HG03460 (cell line): Measurements from ENCODE around the gene PPM1M.
A peak's percentile ranks its signal among the peaks of the same experiment; 100 is the strongest.
"Not testable (repeated sequence)": the region's sequence is repeated elsewhere in the genome, so short reads cannot be mapped to it uniquely, and the experiment has no call there.

Source experiments
- ATAC-seq: cut with Tn5 transposase; IDR thresholded peaks from one replicate; pipeline ENCODE4 v1.9.1; 2021; ENCODE audit not compliant: unreplicated experiment

The PPM1M gene

DNA sequence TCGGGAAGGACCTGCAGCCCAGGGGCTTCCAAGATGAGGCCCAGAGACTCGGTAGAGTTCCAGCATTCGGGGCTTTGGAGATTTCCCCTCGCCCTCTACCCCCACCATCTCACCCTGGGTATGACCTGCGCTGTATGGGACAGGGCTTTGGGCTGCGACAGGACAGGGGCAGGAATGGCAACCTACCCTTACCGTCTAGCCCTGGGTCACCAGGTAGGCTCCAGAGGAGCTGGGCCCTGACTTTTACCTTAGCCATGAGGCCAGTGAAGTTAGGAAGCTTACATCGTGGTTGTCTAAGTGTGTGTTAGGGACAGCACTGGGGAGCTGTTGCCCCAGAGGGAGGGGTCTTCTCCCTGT is 683 bp downstream of the PPM1M start:
- ATAC-seq: no peak

DNA sequence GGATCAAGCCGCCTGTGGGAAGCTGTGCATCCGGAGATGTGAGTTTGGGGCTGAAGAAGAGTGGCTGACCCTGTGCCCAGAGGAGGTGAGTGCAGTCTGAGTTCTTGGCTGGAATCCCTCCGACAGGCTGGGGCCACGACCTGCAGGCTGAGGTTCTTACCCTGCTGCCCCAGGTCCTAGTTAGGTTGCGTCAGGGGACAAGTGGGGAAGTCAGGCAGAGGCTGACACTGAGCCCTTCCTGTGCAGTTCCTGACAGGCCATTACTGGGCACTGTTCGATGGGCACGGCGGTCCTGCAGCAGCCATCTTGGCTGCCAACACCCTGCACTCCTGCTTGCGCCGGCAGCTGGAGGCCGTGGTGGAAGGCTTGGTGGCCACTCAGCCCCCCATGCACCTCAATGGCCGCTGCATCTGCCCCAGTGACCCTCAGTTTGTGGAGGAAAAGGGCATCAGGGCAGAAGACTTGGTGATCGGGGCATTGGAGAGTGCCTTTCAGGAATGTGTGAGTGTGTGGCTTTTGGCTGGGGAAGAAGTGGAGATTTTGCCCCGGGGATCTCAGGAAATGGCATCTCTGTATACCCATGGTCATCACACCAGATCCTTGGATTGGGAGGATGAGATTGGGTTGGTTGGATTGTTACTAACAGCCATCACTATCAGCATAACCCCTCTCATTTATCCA is 1.3 kb downstream of the PPM1M start:
- ATAC-seq: no peak

DNA sequence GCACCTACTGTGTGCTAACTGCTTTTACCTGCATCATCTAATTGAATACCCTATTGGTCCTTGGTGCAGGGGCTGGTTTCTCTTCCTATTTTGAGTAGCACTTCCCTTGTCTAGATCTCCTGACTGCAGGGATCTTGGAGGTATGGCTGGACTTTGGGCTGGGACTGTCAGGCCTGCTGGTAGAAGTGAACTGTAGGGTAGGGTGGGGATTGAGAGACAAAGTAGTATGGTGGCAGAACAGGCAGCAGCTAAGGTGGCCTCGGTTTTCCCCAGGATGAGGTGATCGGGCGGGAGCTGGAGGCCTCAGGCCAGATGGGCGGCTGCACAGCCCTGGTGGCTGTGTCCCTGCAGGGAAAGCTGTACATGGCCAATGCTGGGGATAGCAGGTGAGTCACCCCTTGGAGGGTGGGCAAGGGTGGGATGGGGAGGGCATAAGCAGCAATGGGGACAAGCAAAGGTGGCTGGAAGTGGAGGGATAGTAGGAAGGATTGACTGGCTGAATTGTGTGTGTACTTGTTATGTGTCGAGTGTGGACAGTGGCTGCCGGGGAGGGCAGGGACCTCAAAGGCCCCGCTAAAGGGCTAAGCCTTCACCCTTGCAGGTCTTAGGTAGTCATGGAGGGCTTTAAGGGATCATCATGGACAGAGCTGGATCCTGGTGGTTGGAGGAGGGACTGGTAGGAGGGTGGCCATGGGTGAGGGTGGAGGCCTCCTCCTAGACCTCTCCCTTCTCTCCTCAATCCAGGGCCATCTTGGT is 2.0 kb downstream of the PPM1M start:
- no peak for ATAC-seq

DNA sequence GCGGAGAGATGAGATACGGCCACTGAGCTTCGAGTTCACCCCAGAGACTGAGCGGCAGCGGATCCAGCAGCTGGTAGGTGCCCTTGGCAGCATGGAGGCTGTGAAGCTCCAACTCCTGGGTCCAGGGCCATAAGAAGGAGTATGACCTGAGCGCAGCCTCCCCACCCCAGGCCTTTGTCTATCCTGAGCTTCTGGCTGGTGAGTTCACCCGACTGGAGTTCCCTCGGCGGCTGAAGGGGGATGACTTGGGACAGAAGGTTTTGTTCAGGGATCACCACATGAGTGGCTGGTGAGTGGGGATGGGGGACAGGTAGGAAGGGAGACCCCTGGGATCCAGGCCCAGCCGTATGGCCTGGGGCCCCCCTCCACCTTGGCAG is 2.6 kb downstream of the PPM1M start:
- no peak for ATAC-seq

DNA sequence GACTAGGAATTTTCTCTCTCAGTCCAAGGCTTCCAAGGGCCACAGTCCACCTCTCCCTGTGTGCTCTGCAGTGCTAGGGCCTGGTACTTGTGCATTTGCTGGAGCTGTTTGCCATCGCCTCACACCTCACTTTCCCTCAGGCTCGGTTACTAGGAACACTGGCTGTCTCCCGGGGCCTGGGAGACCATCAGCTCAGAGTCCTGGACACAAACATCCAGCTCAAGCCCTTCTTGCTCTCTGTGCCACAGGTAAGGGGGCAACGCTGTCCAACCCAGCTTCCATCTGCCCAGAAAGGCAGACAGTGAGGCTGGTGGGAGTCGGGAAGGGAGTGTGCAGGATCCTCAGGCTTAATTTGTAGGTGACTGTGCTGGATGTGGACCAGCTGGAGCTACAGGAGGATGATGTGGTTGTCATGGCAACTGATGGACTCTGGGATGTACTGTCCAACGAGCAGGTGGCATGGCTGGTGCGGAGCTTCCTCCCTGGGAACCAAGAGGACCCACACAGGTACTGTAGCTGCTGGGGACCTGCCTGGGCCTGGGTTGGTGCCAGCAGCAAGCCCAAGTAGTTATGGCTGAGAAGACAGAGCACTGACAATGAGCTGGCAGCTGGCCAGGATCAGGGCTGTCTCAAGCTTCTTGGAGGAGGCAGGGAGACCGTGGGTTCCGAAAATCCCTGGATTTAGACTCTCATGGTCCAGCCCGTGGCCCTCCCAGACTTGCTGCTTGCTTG is 3.4 kb downstream of the PPM1M start:
- no peak for ATAC-seq

DNA sequence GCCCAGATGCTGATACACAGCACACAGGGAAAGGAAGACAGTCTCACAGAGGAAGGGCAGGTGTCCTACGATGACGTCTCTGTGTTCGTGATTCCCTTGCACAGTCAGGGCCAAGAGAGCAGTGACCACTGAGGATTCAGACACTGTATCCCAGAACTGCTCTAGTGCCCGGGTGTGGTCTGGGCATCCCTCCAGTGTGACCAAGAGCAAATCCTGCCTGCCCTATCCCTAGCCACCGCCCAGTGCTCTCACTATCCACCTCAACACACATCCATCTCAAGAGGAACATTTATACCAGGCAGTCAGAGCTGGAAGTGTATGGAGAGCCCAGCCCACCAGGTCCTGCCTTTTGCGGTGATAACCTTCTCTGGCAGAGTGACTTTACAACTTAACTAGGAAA is 4.1 kb downstream of the PPM1M start:
- no peak for ATAC-seq

DNA sequence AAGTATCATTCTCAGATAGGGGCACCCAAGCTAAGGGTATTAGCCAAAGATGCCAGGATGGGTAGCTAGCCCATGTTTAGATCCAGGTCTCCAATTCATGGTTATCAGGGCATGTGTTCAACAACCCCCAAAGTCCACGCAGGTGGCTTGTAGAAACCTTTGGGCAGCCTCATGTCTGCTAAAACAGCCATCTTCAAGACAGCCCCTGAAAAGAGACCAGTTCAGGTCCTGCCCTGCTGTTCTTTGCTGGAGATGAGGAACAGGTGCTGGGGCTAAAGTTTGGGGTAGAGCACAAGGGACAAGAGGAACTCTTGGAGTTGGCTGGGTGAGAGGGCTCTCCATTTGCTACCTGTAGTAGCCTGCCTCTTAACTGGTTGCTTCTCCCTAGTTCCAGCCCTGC is 4.6 kb downstream of the PPM1M start:
- no peak for ATAC-seq

DNA sequence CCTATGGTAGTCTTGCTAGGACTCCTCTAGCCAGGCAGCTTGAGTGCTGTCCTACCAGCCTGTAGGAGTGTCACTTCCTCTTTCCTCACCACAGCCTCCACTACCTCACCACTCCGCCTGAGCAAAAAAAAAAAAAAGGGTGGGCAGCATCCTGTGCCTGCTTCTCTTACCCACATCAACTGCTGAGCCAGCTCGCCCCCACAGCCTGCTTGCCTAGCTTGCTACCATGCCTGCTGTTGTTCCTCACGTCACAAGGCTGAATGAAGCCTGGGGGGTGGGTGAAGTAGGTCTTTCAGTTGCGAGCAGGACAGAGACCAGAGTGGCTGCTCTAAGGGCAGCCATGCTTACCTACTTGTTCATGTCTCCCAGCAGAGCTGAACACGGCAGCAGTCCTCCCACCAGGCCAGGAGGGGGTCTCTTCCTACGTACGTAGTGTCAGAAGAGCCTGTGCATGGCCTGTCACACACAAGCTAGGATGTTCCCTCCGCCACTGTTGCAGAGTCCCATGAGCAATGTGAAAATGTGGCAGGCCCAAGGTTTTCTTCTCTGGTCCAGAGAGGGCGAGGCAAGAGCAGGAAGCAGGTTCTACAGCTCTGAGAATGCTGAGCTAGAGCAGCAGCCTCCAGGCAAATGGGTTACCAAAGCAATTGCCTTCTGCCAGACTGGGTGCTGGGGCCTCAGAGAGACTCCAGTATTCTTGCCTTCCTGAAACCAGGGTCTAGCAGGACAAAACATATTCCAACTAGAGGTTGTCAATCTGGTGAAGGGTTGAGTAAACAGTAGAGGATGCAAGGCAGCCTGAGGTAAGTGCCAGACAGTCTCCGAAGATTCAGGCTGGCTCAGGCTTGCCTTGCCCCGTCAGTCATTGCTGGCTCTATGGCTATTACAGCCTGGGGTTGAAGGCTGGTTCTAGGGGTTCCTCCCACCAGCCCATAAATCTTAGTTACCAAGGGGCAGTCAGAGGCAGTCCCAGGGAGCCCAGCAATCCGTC is 8.1 kb downstream of the PPM1M start:
- ATAC-seq: peak; percentile 92

DNA sequence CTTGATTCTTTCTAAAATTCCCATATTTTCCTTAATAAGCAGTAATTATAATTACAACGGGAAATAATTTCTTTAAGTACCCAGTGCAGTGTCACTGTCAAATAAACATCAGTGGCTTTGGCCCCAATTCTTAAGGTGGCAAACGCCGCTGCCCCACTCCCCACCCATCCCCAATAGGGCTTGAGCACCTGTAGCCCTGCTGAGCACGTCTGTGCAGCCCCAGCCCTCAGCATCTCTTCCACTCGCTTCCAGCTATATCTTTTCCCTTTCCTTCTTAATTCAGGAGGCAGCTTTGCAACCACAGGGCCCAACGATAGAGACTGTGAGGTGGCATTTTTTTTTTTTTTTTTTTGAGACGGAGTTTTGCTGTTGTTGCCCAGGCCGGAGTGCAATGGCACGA is 9.0 kb downstream of the PPM1M start:
- ATAC-seq: no peak

DNA sequence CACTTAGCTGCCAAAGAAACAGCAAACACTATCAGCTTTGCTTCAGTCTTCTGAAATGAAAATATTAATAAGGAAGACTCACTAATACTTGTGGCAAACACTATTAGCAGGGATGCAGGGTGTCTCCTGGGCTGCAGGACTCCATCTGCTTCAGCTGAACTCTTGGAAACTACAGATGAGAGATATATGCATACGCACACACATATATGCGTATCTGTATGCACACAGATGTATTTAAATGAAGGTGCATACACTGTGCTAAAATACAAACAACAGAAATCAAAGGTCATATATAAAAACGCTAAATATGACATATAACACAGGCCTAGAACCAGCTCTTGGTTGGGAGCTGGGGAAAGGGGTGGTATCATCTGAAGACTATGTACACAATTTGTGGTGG is 10.6 kb downstream of the PPM1M start:
- no peak for ATAC-seq

DNA sequence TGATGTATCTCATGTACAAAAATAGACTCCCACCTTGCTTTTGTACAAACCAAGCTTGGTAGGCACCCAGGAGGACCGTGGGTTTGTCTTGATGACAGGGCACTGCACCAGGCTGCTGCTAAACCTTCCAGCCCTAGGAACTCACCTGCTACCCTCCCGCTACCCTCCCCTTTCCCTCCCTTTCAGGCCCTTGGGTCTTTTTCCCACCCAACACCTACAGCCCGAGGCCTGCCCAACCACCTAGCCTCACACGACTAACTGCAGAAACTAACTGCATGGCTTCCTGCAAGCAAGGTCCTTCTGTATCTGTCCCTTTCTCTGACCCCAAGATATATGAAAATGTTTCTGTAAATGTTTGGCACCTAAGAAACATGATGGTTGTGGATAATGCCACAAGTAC is 11.1 kb downstream of the PPM1M start:
- ATAC-seq: no peak

DNA sequence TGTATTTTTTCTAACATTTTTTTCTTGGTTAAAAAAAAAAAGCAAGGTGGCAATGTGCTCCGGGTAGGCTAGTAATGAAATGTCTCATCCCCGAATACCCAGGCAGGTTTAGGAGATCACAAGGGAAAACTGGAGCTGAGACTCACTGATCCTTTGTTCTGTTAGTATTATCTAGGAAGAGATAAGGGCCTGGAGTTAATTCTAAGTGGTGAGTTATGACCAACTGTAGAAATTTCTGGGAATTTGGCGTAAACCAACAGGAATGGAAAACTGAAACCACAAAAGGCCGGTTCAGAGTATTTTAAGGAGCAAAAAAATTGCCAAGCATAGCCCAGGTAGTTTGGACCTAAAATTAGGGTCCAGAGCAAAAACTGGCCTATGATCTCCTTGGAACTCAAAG is 12.4 kb downstream of the PPM1M start:
- no peak for ATAC-seq

DNA sequence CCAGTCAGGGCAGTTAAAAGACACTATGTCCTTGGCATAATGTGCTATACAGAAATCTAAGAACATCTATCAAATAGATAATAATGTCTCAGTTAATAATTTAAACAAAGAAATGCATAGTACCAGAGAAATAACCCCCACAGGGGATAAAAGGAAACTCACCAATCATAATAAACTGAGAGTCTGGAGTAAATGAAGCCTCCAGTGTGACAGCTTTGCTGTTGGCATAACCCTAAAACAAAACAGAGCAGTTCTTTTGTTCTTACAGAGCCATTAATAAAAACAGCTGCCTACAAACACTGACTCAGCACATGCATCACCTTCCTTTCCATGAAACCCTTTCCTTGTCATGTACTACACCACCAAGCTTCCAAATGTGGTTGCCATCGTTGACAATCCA is 13.5 kb downstream of the PPM1M start:
- ATAC-seq: no peak

DNA sequence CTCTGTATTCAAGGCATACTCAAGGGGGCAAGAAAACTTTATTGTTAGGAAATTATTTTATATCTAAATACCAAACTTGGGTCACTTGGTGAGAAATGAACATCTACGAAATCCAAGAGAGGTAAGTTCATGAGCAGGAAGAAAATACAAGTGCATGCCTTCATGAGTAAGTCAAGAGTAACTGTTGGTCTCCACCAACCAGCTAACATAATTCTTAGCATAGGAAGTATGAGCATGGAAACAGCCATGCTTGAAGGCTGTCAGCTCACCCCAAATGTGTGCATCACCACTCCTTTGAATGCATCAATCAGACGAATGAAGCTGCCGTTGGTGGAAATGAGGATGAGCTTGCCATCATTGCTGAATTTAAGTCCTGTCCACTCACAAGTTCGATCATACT is 13.9 kb downstream of the PPM1M start:
- ATAC-seq: no peak

DNA sequence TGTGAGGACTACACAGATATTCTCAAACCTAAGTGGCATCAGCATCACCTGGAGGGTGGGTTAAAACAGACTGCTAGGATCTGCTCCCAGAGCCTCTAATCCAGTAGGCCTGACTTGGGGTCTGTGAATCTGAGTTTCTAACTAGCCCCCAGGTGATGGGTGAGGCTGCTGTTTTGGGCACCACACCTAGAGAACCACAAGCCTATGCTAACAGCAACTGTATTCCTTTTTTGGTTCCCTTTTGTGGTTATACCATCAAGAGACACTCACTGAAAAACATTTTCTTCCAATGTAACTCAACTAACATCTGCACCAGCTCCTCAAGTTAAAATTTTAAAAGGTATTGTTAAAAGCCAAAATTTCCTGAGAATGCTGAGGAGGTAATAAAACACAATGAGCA is 16.9 kb downstream of the PPM1M start:
- ATAC-seq: no peak

DNA sequence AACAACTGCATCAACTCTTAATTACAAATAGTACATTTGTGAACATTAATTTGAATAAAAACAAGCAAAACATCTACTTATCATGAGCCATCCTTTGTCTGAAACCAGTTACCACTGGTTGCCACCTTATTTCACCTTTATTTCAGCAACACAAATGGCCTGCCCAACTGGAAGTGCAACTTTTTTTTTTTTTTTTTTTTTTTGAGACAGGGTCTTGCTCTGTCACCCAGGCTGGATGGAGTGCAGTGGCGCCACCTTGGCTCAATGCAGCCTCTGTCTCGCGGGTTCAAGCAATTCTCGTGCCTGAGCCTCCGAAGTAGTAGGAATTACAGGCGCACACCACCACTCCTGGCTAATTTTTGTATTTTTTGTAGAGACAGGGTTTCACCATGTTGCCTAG is 19.8 kb downstream of the PPM1M start:
- ATAC-seq: no peak

DNA sequence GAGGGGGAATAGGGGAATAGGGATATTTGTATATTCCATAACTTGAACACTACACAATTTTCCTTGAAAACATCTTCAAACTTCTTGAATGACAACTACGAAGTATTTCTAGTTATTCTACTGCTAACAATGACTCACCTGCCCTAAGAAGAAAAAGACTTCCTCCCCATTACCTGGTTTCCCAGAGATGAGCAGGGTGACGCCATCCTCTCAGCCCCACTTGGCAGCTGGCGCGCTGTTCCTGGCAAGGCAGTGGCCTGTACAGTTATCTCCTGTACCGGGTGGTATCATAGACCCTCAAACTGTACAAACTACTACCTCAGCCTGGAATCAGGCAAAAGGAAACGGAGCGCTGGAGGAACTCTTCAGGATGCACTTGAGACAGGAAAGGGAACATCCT is 22.5 kb downstream of the PPM1M start:
- no peak for ATAC-seq

DNA sequence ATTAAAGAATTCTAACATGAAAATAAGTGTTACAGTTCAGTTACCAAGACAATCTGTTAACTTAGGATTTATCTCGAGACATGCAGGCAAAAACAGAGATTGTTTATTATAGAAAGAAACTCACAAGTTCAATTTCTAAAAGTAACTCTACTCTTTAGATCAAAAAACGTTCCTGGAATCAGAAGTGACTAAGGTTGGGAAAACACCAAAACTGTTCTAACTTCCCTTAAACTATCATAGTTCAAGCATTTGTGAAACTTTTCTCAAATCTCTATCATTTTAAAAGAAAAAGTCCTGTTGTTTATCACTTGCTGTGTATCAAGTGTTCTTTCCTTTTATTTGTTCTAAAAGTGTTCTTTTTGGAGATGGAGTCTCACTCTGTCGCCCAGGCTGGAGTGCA is 24.2 kb downstream of the PPM1M start:
- no peak for ATAC-seq

DNA sequence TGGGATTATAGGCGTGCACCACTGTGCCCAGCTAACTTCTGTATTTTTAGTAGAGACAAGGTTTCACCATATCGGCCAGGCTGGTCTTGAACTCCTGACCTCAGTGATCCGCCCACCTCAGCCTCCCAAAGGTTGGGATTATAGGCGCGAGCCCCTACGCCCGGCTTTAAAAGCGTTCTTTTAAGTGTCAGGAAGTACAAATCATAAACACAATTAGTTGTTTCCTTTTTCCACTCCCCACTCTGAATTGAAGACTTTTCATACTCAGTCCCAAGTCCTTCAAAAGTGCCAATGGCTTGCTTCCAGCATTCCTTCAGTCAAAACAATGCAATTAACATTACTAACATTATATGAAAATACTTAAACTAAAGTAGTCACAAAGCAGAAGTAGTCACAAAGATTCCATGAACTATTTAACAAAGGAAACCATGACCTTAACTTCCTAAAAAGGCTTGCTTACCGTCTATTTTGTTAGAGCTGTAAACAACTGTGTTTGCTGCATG is 24.7 kb downstream of the PPM1M start:
- no peak for ATAC-seq

DNA sequence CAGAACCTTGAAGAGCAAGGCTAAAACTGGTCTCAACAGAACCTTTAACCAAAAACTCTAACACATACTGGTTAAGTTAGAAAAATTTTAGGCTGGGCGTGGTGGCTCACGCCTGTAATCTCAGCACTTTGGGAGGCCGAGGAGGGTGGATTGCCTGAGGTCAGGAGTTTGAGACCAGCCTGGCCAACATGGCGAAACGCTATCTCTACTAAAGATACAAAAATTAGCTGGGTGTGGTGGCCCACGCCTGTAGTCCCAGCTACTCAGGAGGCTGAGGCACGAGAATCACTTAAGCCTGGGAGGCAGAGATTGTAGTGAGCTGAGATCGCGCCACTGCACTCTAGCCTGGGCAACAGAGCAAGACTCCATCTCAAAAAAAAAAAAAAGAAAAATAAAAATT is 26.6 kb downstream of the PPM1M start:
- not testable (repeated sequence) for ATAC-seq

DNA sequence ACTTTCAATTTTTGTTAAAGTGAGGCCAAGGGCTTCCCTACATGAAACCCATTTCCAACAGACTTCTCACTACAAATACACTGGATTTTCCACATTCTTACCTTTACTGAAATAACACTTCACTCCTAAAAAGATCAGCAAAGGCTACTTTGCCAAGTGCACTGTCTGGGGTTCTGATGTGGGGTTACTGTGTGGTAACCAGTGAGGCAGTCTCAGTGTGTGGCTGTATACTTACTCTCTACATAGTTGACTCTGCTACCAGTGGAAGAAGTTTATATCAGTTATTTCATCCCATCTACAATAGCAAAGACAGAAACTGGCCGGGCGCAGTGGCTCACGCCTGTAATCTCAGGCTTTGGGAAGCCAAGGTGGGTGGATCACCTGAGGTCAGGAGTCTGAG is 27.3 kb downstream of the PPM1M start:
- ATAC-seq: no peak
